WTC11 (cell line): ENCODE measurements around the gene MSX2. TPM values are rescaled to one million over a fixed set of nuclear protein-coding genes. Genes with fewer than 3 reads are reported as not detected.

Experiments
- ATAC-seq: fragments of 200-7000 bp; cut with Tn5 transposase; 2 replicates; pipeline ENCODE4 v1.10.0; 2021; ENCODE audit warnings: mild to moderate bottlenecking, moderate library complexity
- CTCF ChIA-PET: fragments of 300-600 bp; sonication (Branson Sonifier 250); formaldehyde crosslinking; loops from one replicate; lab custom pipeline; 2021; ENCODE audit warnings: antibody characterized with exemption; lab: Charles Lee
- POLR2A ChIA-PET: fragments of 350-600 bp; sonication (Branson Sonifier 250); formaldehyde crosslinking; loops from one replicate; lab custom pipeline; 2021; ENCODE audit warnings: antibody characterized with exemption; lab: Charles Lee
- DNase-seq: peaks from one replicate; pipeline ENCODE4 v3.0.0; 2021; ENCODE audit warnings: low spot score
- H3K27ac Mint-ChIP-seq: 2 replicates; pipeline ENCODE4 v1.8.0; 2021; ENCODE audit warnings: mixed read lengths
- H3K27me3 Mint-ChIP-seq: 2 replicates; pipeline ENCODE4 v1.8.0; 2021; ENCODE audit warnings: low read depth, mild to moderate bottlenecking, moderate library complexity, mixed read lengths
- H3K36me3 Mint-ChIP-seq: 2 replicates; pipeline ENCODE4 v1.8.0; 2021; ENCODE audit warnings: mixed read lengths
- H3K4me1 Mint-ChIP-seq: 2 replicates; pipeline ENCODE4 v1.8.0; 2022; ENCODE audit warnings: mixed read lengths
- H3K4me3 Mint-ChIP-seq: 2 replicates; pipeline ENCODE4 v1.8.0; 2021; ENCODE audit warnings: mild to moderate bottlenecking, moderate library complexity, mixed read lengths
- H3K9me3 Mint-ChIP-seq: 2 replicates; pipeline ENCODE4 v1.8.0; 2021; ENCODE audit warnings: mixed read lengths
- ATF3 ChIP-seq: sonication (generic); formaldehyde crosslinking; conservative IDR thresholded peaks from 2 replicates; pipeline ENCODE4 v1.8.1; 2022; ENCODE audit warnings: mild to moderate bottlenecking, missing genetic modification reagents
- FOXK1 ChIP-seq: sonication (generic); formaldehyde crosslinking; IDR thresholded peaks from 2 replicates; pipeline ENCODE4 v1.8.0; 2022; ENCODE audit warnings: mild to moderate bottlenecking, moderate library complexity, missing genetic modification reagents
- HMGA2 ChIP-seq: fragments of 250-450 bp; sonication (Bioruptor Pico); IDR thresholded peaks from 2 replicates; pipeline ENCODE4 v1.4.0; 2021; ENCODE audit warnings: mild to moderate bottlenecking, moderate library complexity
- MLX ChIP-seq: sonication (generic); formaldehyde crosslinking; IDR thresholded peaks from 2 replicates; pipeline ENCODE4 v1.8.1; 2023; ENCODE audit warnings: mild to moderate bottlenecking, missing genetic modification reagents, moderate library complexity
- MXD4 ChIP-seq: fragments of 250-450 bp; sonication (Bioruptor Pico); IDR thresholded peaks from 2 replicates; pipeline ENCODE4 v1.8.0; 2021; ENCODE audit warnings: mild to moderate bottlenecking, moderate library complexity, borderline replicate concordance
- NR3C1 ChIP-seq: sonication (generic); formaldehyde crosslinking; conservative IDR thresholded peaks from 2 replicates; pipeline ENCODE4 v1.8.1; 2023; ENCODE audit warnings: low read depth, mild to moderate bottlenecking, missing genetic modification reagents
- RORB ChIP-seq: fragments of 250-450 bp; sonication (Bioruptor Pico); IDR thresholded peaks from 2 replicates; pipeline ENCODE4 v1.9.0; 2021; ENCODE audit warnings: mild to moderate bottlenecking
- SMAD3 ChIP-seq: sonication (generic); formaldehyde crosslinking; IDR thresholded peaks from 2 replicates; pipeline ENCODE4 v1.8.0; 2022; ENCODE audit warnings: missing genetic modification reagents, mild to moderate bottlenecking, borderline replicate concordance
- TCF7 ChIP-seq: sonication (generic); formaldehyde crosslinking; IDR thresholded peaks from 2 replicates; pipeline ENCODE4 v1.8.0; 2022; ENCODE audit warnings: mild to moderate bottlenecking, low read depth, missing genetic modification reagents, moderate library complexity
- ZNF121 ChIP-seq: sonication (generic); formaldehyde crosslinking; IDR thresholded peaks from 2 replicates; pipeline ENCODE4 v1.8.0; 2023; ENCODE audit warnings: missing genetic modification reagents
- ZNF396 ChIP-seq: fragments of 250-450 bp; sonication (Bioruptor Pico); IDR thresholded peaks from 2 replicates; pipeline ENCODE4 v1.8.0; 2021; ENCODE audit warnings: mild to moderate bottlenecking, moderate library complexity, borderline replicate concordance
- ZNF416 ChIP-seq: fragments of 250-450 bp; sonication (Bioruptor Pico); IDR thresholded peaks from 2 replicates; pipeline ENCODE4 v1.9.0; 2021; ENCODE audit warnings: mild to moderate bottlenecking, inconsistent platforms
- ZNF671 ChIP-seq: fragments of 250-450 bp; sonication (Bioruptor Pico); IDR thresholded peaks from 2 replicates; pipeline ENCODE4 v1.8.0; 2021; ENCODE audit warnings: mild to moderate bottlenecking
- ZSCAN18 ChIP-seq: fragments of 250-450 bp; sonication (Bioruptor Pico); IDR thresholded peaks from 2 replicates; pipeline ENCODE4 v2.1.2; 2022; ENCODE audit warnings: mild to moderate bottlenecking, moderate library complexity
- total RNA-seq: library from RNA; stranded (reverse); gene quantifications from 3 replicates; pipeline ENCODE4 v1.2.3, GENCODE V29; 2021
- TF ChIP-seq, protein P1 (sequence below): fragments of 250-450 bp; sonication (Bioruptor Pico); IDR thresholded peaks from 2 replicates; pipeline ENCODE4 v1.9.0; 2021; ENCODE audit warnings: moderate library complexity, mild to moderate bottlenecking, inconsistent platforms, borderline replicate concordance
- TF ChIP-seq, protein P2 (sequence below): sonication (generic); formaldehyde crosslinking; IDR thresholded peaks from 2 replicates; pipeline ENCODE4 v1.8.1; 2023; ENCODE audit warnings: mild to moderate bottlenecking, moderate library complexity, missing genetic modification reagents
- TF ChIP-seq, protein P3 (sequence below): sonication (generic); formaldehyde crosslinking; IDR thresholded peaks from 2 replicates; pipeline ENCODE4 v1.8.0; 2022; ENCODE audit warnings: mild to moderate bottlenecking, missing genetic modification reagents
- TF ChIP-seq, protein P4 (sequence below): sonication (generic); formaldehyde crosslinking; IDR thresholded peaks from 2 replicates; pipeline ENCODE4 v1.8.1; 2022; ENCODE audit warnings: missing genetic modification reagents, borderline replicate concordance
- TF ChIP-seq, protein P5 (sequence below): sonication (generic); formaldehyde crosslinking; IDR thresholded peaks from 2 replicates; pipeline ENCODE4 v1.8.0; 2023; ENCODE audit warnings: missing genetic modification reagents, mild to moderate bottlenecking, borderline replicate concordance
- TF ChIP-seq, protein P6 (sequence below): sonication (generic); formaldehyde crosslinking; IDR thresholded peaks from 2 replicates; pipeline ENCODE4 v1.8.1; 2022; ENCODE audit warnings: low read depth, mild to moderate bottlenecking, moderate library complexity, missing genetic modification reagents, borderline replicate concordance

MSX2 gene
- total RNA-seq, 1 experiment from 2014 or later: 0.83 TPM

DNA sequence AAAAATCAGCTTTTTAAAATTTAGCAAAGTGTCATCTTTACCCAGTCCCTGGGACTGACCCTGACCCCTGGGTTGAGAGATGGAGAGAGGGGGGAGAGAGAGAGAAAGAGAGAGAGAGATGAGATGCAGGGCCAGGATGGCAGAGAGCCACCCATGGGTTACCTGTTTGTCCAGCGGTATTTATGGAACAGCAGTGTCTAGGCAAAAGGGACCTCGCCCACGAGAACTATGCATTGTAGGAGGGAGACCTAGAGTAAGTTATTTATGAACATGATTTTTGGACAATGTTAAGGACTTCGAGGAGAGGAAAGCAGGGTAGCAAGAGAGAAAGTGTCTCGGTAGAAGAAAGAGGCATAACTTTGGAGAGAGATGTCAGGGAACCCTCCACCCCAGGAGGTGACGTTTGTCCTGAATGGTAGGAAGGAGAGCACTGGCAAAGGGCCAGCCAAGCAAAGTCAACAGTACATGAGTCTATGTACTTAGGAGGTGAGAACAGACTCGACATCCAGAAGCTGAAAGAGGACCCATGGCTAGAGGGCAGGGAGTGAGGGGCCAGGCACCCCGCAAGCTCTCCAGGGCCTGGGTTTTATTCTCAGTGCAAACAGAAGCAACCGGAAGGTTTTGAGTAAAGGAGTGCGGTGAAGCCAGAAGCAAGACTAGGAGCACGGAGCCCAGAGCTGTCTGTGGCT, 30.5 kb upstream of the MSX2 start (continued):
- TF ChIP-seq, protein P1, sequence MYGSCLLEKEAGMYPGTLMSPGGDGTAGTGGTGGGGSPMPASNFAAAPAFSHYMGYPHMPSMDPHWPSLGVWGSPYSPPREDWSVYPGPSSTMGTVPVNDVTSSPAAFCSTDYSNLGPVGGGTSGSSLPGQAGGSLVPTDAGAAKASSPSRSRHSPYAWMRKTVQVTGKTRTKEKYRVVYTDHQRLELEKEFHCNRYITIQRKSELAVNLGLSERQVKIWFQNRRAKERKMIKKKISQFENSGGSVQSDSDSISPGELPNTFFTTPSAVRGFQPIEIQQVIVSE (CRISPR knock-in tag): no peak
- TF ChIP-seq ATF3 (CRISPR knock-in tag): no peak
- TF ChIP-seq NR3C1: no peak
- TF ChIP-seq ZSCAN18: no peak
- no peak for TF ChIP-seq RORB
- TF ChIP-seq, all 79 proteins: peak for 0

DNA sequence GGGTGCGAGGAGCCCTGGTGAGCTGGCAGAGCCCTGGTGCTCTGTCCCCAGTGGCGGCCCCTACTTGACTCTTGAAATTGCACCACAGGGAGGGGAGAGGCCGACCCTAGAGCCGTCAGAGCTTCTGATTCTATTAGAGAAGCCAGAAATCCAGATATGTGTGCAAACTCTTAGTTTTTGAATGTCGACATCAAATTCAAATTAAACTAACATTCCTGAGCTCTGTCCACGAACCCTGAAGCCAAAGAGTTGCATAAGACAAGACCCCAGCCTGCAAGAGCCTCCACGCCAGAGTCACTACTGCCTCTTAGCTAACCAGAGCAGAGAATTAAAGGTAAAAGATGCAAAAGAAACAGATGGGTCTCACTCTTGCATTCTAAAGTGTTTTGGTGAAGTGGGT, 29.8 kb upstream of the MSX2 start:
- peak; percentile 27 for ATAC-seq
- Mint-ChIP-seq H3K27ac (no peak overlapping the region), H3K4me1 (peaks cover 43% of the 10 kb centered on the region), H3K4me3 (no peak overlapping the region), H3K36me3 (no peaks in the 10 kb centered on the region), H3K9me3 (no peaks in the 10 kb centered on the region), H3K27me3 (peaks cover 59% of the 10 kb centered on the region)
- DNase-seq: no peak
- ChIA-PET POLR2A (no interaction called here), CTCF (interaction anchor here (1.0 to 1.6 kb wide), 4 partner anchors 25 to 275 kb away, joined by 3 to 8 read pairs (median 3); no protein-coding TSS in a partner anchor)
- TF ChIP-seq, protein P2, sequence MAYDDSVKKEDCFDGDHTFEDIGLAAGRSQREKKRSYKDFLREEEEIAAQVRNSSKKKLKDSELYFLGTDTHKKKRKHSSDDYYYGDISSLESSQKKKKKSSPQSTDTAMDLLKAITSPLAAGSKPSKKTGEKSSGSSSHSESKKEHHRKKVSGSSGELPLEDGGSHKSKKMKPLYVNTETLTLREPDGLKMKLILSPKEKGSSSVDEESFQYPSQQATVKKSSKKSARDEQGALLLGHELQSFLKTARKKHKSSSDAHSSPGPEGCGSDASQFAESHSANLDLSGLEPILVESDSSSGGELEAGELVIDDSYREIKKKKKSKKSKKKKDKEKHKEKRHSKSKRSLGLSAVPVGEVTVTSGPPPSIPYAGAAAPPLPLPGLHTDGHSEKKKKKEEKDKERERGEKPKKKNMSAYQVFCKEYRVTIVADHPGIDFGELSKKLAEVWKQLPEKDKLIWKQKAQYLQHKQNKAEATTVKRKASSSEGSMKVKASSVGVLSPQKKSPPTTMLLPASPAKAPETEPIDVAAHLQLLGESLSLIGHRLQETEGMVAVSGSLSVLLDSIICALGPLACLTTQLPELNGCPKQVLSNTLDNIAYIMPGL: no peak
- TF ChIP-seq TCF7 (CRISPR knock-in tag) (no peak), MXD4 (no peak), FOXK1 (CRISPR knock-in tag) (no peak), HMGA2 (CRISPR knock-in tag) (no peak), MLX (no peak), ZNF396 (CRISPR knock-in tag) (no peak), ZNF121 (CRISPR knock-in tag) (no peak), ZNF416 (CRISPR knock-in tag) (no peak), SMAD3 (CRISPR knock-in tag) (no peak), ZNF671 (CRISPR knock-in tag) (no peak)
- TF ChIP-seq, protein P3, sequence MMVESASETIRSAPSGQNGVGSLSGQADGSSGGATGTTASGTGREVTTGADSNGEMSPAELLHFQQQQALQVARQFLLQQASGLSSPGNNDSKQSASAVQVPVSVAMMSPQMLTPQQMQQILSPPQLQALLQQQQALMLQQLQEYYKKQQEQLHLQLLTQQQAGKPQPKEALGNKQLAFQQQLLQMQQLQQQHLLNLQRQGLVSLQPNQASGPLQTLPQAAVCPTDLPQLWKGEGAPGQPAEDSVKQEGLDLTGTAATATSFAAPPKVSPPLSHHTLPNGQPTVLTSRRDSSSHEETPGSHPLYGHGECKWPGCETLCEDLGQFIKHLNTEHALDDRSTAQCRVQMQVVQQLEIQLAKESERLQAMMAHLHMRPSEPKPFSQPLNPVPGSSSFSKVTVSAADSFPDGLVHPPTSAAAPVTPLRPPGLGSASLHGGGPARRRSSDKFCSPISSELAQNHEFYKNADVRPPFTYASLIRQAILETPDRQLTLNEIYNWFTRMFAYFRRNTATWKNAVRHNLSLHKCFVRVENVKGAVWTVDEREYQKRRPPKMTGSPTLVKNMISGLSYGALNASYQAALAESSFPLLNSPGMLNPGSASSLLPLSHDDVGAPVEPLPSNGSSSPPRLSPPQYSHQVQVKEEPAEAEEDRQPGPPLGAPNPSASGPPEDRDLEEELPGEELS (CRISPR knock-in tag): no peak
- TF ChIP-seq, protein P4, sequence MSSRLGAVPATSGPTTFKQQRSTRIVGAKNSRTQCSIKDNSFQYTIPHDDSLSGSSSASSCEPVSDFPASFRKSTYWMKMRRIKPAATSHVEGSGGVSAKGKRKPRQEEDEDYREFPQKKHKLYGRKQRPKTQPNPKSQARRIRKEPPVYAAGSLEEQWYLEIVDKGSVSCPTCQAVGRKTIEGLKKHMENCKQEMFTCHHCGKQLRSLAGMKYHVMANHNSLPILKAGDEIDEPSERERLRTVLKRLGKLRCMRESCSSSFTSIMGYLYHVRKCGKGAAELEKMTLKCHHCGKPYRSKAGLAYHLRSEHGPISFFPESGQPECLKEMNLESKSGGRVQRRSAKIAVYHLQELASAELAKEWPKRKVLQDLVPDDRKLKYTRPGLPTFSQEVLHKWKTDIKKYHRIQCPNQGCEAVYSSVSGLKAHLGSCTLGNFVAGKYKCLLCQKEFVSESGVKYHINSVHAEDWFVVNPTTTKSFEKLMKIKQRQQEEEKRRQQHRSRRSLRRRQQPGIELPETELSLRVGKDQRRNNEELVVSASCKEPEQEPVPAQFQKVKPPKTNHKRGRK (CRISPR knock-in tag): no peak
- TF ChIP-seq, protein P5, sequence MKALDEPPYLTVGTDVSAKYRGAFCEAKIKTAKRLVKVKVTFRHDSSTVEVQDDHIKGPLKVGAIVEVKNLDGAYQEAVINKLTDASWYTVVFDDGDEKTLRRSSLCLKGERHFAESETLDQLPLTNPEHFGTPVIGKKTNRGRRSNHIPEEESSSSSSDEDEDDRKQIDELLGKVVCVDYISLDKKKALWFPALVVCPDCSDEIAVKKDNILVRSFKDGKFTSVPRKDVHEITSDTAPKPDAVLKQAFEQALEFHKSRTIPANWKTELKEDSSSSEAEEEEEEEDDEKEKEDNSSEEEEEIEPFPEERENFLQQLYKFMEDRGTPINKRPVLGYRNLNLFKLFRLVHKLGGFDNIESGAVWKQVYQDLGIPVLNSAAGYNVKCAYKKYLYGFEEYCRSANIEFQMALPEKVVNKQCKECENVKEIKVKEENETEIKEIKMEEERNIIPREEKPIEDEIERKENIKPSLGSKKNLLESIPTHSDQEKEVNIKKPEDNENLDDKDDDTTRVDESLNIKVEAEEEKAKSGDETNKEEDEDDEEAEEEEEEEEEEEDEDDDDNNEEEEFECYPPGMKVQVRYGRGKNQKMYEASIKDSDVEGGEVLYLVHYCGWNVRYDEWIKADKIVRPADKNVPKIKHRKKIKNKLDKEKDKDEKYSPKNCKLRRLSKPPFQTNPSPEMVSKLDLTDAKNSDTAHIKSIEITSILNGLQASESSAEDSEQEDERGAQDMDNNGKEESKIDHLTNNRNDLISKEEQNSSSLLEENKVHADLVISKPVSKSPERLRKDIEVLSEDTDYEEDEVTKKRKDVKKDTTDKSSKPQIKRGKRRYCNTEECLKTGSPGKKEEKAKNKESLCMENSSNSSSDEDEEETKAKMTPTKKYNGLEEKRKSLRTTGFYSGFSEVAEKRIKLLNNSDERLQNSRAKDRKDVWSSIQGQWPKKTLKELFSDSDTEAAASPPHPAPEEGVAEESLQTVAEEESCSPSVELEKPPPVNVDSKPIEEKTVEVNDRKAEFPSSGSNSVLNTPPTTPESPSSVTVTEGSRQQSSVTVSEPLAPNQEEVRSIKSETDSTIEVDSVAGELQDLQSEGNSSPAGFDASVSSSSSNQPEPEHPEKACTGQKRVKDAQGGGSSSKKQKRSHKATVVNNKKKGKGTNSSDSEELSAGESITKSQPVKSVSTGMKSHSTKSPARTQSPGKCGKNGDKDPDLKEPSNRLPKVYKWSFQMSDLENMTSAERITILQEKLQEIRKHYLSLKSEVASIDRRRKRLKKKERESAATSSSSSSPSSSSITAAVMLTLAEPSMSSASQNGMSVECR: no peak
- TF ChIP-seq, protein P6, sequence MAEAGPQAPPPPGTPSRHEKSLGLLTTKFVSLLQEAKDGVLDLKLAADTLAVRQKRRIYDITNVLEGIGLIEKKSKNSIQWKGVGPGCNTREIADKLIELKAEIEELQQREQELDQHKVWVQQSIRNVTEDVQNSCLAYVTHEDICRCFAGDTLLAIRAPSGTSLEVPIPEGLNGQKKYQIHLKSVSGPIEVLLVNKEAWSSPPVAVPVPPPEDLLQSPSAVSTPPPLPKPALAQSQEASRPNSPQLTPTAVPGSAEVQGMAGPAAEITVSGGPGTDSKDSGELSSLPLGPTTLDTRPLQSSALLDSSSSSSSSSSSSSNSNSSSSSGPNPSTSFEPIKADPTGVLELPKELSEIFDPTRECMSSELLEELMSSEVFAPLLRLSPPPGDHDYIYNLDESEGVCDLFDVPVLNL (CRISPR knock-in tag): no peak
- TF ChIP-seq, protein P1 (CRISPR knock-in tag): no peak
